Neural crest cell (in vitro differentiated cells): ENCODE measurements around the gene PTPRG. TPM values are rescaled to one million over a fixed set of nuclear protein-coding genes. Genes with fewer than 3 reads are reported as not detected.

Experiments
- DNase-seq: peaks from one replicate; pipeline ENCODE4 v3.0.0; 2021; ENCODE audit warnings: low read depth, mixed read lengths, low spot score
- H3K27ac Mint-ChIP-seq: one replicate; pipeline ENCODE4 v1.8.0; 2021; ENCODE audit warnings: mild to moderate bottlenecking, mixed read lengths; ENCODE audit not compliant: unreplicated experiment
- H3K27me3 Mint-ChIP-seq: 2 replicates; pipeline ENCODE4 v1.8.0; 2021; ENCODE audit warnings: low read depth, mild to moderate bottlenecking, mixed read lengths
- H3K36me3 Mint-ChIP-seq: 2 replicates; pipeline ENCODE4 v1.8.0; 2021; ENCODE audit warnings: low read depth, mild to moderate bottlenecking, mixed read lengths
- H3K4me1 Mint-ChIP-seq: 2 replicates; pipeline ENCODE4 v1.8.0; 2021; ENCODE audit warnings: mixed read lengths
- H3K4me3 Mint-ChIP-seq: one replicate; pipeline ENCODE4 v1.8.0; 2021; ENCODE audit warnings: mild to moderate bottlenecking, mixed read lengths
- H3K9me3 Mint-ChIP-seq: 2 replicates; pipeline ENCODE4 v1.8.0; 2021; ENCODE audit warnings: mixed read lengths
- CTCF ChIP-seq: fragments of 200-600 bp; sonication (generic); conservative IDR thresholded peaks from 2 replicates; pipeline ENCODE4 v1.5.0; 2021; ENCODE audit warnings: antibody characterized with exemption, mild to moderate bottlenecking
- total RNA-seq: library from RNA; stranded (reverse); gene quantifications from 2 replicates; pipeline ENCODE4 v1.2.1, GENCODE V29; 2021

The PTPRG gene
- total RNA-seq, 1 donor from 2014 or later: 41.2 TPM

- Mint-ChIP-seq H3K4me1 (peaks cover 17% of the 10 kb centered on the region), H3K4me3 (no peak overlapping the region), H3K27me3 (no peaks in the 10 kb centered on the region), H3K36me3 (peaks cover 13% of the 10 kb centered on the region), H3K27ac (no peak overlapping the region), H3K9me3 (peaks cover 5% of the 10 kb centered on the region)
- no peak for TF ChIP-seq CTCF
- DNase-seq: no peak
Observed at GRCh38 chr3:61650276-61650675, 88.9 kb downstream of the PTPRG start.

GRCh38 chr3:61650719-61651410, 89.5 kb downstream of the PTPRG start:
- Mint-ChIP-seq H3K27me3 (no peaks in the 10 kb centered on the region), H3K4me3 (no peak overlapping the region), H3K27ac (no peak overlapping the region), H3K4me1 (peaks cover 17% of the 10 kb centered on the region), H3K36me3 (peaks cover 11% of the 10 kb centered on the region), H3K9me3 (peaks cover 5% of the 10 kb centered on the region)
- no peak for DNase-seq
- TF ChIP-seq CTCF: no peak

- Mint-ChIP-seq H3K4me1 (peaks cover 41% of the 10 kb centered on the region), H3K9me3 (peaks cover 9% of the 10 kb centered on the region), H3K27ac (peak overlapping the region; percentile 97), H3K27me3 (no peaks in the 10 kb centered on the region), H3K36me3 (peaks cover 6% of the 10 kb centered on the region), H3K4me3 (peak overlapping the region; percentile 13)
- no peak for TF ChIP-seq CTCF
- DNase-seq: no peak
Observed at GRCh38 chr3:61657689-61658088, 96.3 kb downstream of the PTPRG start.

- no peak for DNase-seq
- peaks cover 3% of the 10 kb centered on the region for H3K36me3 Mint-ChIP-seq
- peaks cover 9% of the 10 kb centered on the region for H3K9me3 Mint-ChIP-seq
- H3K27ac Mint-ChIP-seq: no peak overlapping the region
- peaks cover 14% of the 10 kb centered on the region for H3K4me1 Mint-ChIP-seq
- no peak overlapping the region for H3K4me3 Mint-ChIP-seq
- H3K27me3 Mint-ChIP-seq: no peaks in the 10 kb centered on the region
- no peak for TF ChIP-seq CTCF
Observed at GRCh38 chr3:61662861-61663260, 101.5 kb downstream of the PTPRG start.

- Mint-ChIP-seq H3K4me1 (peaks cover 14% of the 10 kb centered on the region), H3K4me3 (no peak overlapping the region), H3K36me3 (peaks cover 3% of the 10 kb centered on the region), H3K9me3 (peaks cover 9% of the 10 kb centered on the region), H3K27ac (peak overlapping the region; percentile 35), H3K27me3 (no peaks in the 10 kb centered on the region)
- TF ChIP-seq CTCF: no peak
- no peak for DNase-seq
Observed at GRCh38 chr3:61663356-61664104, 102.2 kb downstream of the PTPRG start.
